Measurements from ENCODE around the gene PRSS22. TPM values are rescaled to one million over a fixed set of nuclear protein-coding genes. Genes with fewer than 3 reads are reported as not detected.

The PRSS22 gene
- total and polyA plus RNA-seq, 2 experiments from 2014 or later: 1.3 to 2.0 TPM

GRCh38 chr16:2803545-2804195 is 54.3 kb downstream of the PRSS22 start:
- no peak overlapping the region for H2AFZ ChIP-seq
- TF ChIP-seq ZNF331 (CRISPR knock-in tag; IDR thresholded peaks at IDR 0.05; ENCODE audit: low read depth) (no peak), NANOG (IDR thresholded peaks at IDR 0.05; ENCODE audit: borderline replicate concordance) (no peak), CREB1 (CRISPR knock-in tag; IDR thresholded peaks at IDR 0.05; ENCODE audit: low read depth) (no peak), JUNB (IDR thresholded peaks at IDR 0.05; ENCODE audit: unreplicated experiment) (no peak), REST (IDR thresholded peaks at IDR 0.05; ENCODE audit: unreplicated experiment) (no peak), POLR2AphosphoS5 (IDR thresholded peaks at IDR 0.05; ENCODE audit: low read depth) (no peak)
- TF ChIP-seq, protein P1, sequence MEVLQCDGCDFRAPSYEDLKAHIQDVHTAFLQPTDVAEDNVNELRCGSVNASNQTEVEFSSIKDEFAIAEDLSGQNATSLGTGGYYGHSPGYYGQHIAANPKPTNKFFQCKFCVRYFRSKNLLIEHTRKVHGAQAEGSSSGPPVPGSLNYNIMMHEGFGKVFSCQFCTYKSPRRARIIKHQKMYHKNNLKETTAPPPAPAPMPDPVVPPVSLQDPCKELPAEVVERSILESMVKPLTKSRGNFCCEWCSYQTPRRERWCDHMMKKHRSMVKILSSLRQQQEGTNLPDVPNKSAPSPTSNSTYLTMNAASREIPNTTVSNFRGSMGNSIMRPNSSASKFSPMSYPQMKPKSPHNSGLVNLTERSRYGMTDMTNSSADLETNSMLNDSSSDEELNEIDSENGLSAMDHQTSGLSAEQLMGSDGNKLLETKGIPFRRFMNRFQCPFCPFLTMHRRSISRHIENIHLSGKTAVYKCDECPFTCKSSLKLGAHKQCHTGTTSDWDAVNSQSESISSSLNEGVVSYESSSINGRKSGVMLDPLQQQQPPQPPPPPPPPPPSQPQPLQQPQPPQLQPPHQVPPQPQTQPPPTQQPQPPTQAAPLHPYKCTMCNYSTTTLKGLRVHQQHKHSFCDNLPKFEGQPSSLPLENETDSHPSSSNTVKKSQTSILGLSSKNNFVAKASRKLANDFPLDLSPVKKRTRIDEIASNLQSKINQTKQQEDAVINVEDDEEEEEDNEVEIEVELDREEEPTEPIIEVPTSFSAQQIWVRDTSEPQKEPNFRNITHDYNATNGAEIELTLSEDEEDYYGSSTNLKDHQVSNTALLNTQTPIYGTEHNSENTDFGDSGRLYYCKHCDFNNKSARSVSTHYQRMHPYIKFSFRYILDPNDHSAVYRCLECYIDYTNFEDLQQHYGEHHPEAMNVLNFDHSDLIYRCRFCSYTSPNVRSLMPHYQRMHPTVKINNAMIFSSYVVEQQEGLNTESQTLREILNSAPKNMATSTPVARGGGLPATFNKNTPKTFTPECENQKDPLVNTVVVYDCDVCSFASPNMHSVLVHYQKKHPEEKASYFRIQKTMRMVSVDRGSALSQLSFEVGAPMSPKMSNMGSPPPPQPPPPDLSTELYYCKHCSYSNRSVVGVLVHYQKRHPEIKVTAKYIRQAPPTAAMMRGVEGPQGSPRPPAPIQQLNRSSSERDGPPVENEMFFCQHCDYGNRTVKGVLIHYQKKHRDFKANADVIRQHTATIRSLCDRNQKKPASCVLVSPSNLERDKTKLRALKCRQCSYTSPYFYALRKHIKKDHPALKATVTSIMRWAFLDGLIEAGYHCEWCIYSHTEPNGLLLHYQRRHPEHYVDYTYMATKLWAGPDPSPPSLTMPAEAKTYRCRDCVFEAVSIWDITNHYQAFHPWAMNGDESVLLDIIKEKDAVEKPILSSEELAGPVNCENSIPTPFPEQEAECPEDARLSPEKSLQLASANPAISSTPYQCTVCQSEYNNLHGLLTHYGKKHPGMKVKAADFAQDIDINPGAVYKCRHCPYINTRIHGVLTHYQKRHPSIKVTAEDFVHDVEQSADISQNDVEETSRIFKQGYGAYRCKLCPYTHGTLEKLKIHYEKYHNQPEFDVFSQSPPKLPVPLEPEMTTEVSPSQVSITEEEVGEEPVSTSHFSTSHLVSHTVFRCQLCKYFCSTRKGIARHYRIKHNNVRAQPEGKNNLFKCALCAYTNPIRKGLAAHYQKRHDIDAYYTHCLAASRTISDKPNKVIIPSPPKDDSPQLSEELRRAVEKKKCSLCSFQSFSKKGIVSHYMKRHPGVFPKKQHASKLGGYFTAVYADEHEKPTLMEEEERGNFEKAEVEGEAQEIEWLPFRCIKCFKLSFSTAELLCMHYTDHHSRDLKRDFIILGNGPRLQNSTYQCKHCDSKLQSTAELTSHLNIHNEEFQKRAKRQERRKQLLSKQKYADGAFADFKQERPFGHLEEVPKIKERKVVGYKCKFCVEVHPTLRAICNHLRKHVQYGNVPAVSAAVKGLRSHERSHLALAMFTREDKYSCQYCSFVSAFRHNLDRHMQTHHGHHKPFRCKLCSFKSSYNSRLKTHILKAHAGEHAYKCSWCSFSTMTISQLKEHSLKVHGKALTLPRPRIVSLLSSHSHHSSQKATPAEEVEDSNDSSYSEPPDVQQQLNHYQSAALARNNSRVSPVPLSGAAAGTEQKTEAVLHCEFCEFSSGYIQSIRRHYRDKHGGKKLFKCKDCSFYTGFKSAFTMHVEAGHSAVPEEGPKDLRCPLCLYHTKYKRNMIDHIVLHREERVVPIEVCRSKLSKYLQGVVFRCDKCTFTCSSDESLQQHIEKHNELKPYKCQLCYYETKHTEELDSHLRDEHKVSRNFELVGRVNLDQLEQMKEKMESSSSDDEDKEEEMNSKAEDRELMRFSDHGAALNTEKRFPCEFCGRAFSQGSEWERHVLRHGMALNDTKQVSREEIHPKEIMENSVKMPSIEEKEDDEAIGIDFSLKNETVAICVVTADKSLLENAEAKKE (CRISPR knock-in tag; IDR thresholded peaks at IDR 0.05): no peak
- TF ChIP-seq, protein P2, sequence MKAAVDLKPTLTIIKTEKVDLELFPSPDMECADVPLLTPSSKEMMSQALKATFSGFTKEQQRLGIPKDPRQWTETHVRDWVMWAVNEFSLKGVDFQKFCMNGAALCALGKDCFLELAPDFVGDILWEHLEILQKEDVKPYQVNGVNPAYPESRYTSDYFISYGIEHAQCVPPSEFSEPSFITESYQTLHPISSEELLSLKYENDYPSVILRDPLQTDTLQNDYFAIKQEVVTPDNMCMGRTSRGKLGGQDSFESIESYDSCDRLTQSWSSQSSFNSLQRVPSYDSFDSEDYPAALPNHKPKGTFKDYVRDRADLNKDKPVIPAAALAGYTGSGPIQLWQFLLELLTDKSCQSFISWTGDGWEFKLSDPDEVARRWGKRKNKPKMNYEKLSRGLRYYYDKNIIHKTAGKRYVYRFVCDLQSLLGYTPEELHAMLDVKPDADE (IDR thresholded peaks at IDR 0.05): no peak
- H4K20me1 ChIP-seq (replicated peaks; ENCODE audit: insufficient read depth): no peaks in the 10 kb centered on the region
- no peaks in the 10 kb centered on the region for H3K9me2 ChIP-seq (ENCODE audit: insufficient read depth)
- no peaks in the 10 kb centered on the region for H3K79me2 ChIP-seq (replicated peaks; ENCODE audit: insufficient read depth)
- no peaks in the 10 kb centered on the region for H3K27me3 ChIP-seq (ENCODE audit: insufficient read depth)
- H3K27ac ChIP-seq (ENCODE audit: low read depth): no peak overlapping the region
- no peak overlapping the region for H3K27ac Mint-ChIP-seq
- no peaks in the 10 kb centered on the region for H3K36me3 ChIP-seq (ENCODE audit: insufficient read depth)
- no peaks in the 10 kb centered on the region for H3F3A ChIP-seq (replicated peaks; ENCODE audit: low read depth)
- no peaks in the 10 kb centered on the region for H3K36me3 Mint-ChIP-seq (ENCODE audit: low read depth)
- H3K4me1 ChIP-seq (ENCODE audit: insufficient read depth): no peaks in the 10 kb centered on the region
- H3K27me3 Mint-ChIP-seq (ENCODE audit: insufficient read depth, low read depth, poor library complexity): peaks cover 7% of the 10 kb centered on the region
- DNase-seq (ENCODE audit: low spot score): no peak
- H3K9me3 Mint-ChIP-seq: peaks cover 8% of the 10 kb centered on the region; the same call in 2 of the 3 replicates
- ATAC-seq: no peak
- H3K4me3 Mint-ChIP-seq: no peak overlapping the region
- no peak overlapping the region for H3K4me3 ChIP-seq
- H3K4me2 ChIP-seq: no peak overlapping the region
- H3K4me1 Mint-ChIP-seq: no peaks in the 10 kb centered on the region; the same call in 2 of the 3 replicates

Data from GM23338 (cell line).